ENCODE results near the gene COLQ. TPM values are rescaled to one million over a fixed set of nuclear protein-coding genes. Genes with fewer than 3 reads are reported as not detected.

Gene COLQ
- polyA plus RNA-seq, 1 donor (not counting 4 experiments of a cell fraction or from before 2014, with no cell fraction given) = 0.35 TPM

GRCh38 chr3:15525790-15526189 is 4.3 kb upstream of the COLQ start:
- Histone ChIP-seq H3K79me2 (ENCODE audit: control insufficient read depth, insufficient read depth, low read length) (no peaks in the 10 kb centered on the region), H3K4me3 (ENCODE audit: control insufficient read depth in 2 of 3, extremely low read depth in 1 of 3, insufficient read depth in 2 of 3, low read depth in 1 of 3, low read length in 3 of 3) (no peak overlapping the region), H3K27ac (ENCODE audit: control insufficient read depth, insufficient read depth, low read length) (no peak overlapping the region), H4K20me1 (ENCODE audit: control insufficient read depth, extremely low read depth, insufficient read depth, low read length) (no peaks in the 10 kb centered on the region), H3K36me3 (ENCODE audit: control insufficient read depth in 2 of 2, extremely low read depth in 1 of 2, insufficient read depth in 2 of 2, low read length in 2 of 2) (no peaks in the 10 kb centered on the region), H3K9me1 (ENCODE audit: control insufficient read depth, extremely low read depth, insufficient read depth, low read length) (no peaks in the 10 kb centered on the region), H3K9ac (ENCODE audit: control insufficient read depth, extremely low read depth, insufficient read depth, low read length) (no peak overlapping the region), H2AFZ (ENCODE audit: control insufficient read depth, low read length) (no peak overlapping the region), H3K4me2 (ENCODE audit: control insufficient read depth, extremely low read depth, insufficient read depth, low read depth, low read length) (no peak overlapping the region), H3K9me3 (ENCODE audit: control insufficient read depth, low read depth, low read length) (no peaks in the 10 kb centered on the region), H3K27me3 (ENCODE audit: control insufficient read depth, extremely low read depth, insufficient read depth, low read length) (no peaks in the 10 kb centered on the region), H3K4me1 (ENCODE audit: control insufficient read depth, extremely low read depth, insufficient read depth, low read length) (no peaks in the 10 kb centered on the region)
- no peak for TF ChIP-seq EZH2 (IDR thresholded peaks at IDR 0.05; ENCODE audit: low read length)
- TF ChIP-seq CTCF (optimal IDR thresholded peaks at IDR 0.05 in 1 of 3, IDR thresholded peaks at IDR 0.05 in 1 of 3, conservative IDR thresholded peaks at IDR 0.05 in 1 of 3; ENCODE audit: extremely low read depth in 1 of 3, insufficient read depth in 2 of 3, low read length in 3 of 3) = no peak
- FAIRE-seq (no peak), DNase-seq (ENCODE audit: low read depth, low spot score) (no peak)
- dilution Hi-C loops (cut with MboI; ENCODE audit: extremely low pct_ligation_motif_present, low sequenced_read_pairs) = no loop called here

- Histone ChIP-seq H3K4me3 (ENCODE audit: control insufficient read depth in 2 of 3, extremely low read depth in 1 of 3, insufficient read depth in 2 of 3, low read depth in 1 of 3, low read length in 3 of 3) (no peak overlapping the region), H3K9ac (ENCODE audit: control insufficient read depth, extremely low read depth, insufficient read depth, low read length) (no peak overlapping the region), H4K20me1 (ENCODE audit: control insufficient read depth, extremely low read depth, insufficient read depth, low read length) (no peaks in the 10 kb centered on the region), H2AFZ (ENCODE audit: control insufficient read depth, low read length) (no peak overlapping the region), H3K27me3 (ENCODE audit: control insufficient read depth, extremely low read depth, insufficient read depth, low read length) (no peaks in the 10 kb centered on the region), H3K4me1 (ENCODE audit: control insufficient read depth, extremely low read depth, insufficient read depth, low read length) (no peaks in the 10 kb centered on the region), H3K27ac (ENCODE audit: control insufficient read depth, insufficient read depth, low read length) (no peak overlapping the region), H3K36me3 (ENCODE audit: control insufficient read depth in 2 of 2, extremely low read depth in 1 of 2, insufficient read depth in 2 of 2, low read length in 2 of 2) (no peaks in the 10 kb centered on the region), H3K9me1 (ENCODE audit: control insufficient read depth, extremely low read depth, insufficient read depth, low read length) (no peaks in the 10 kb centered on the region), H3K4me2 (ENCODE audit: control insufficient read depth, extremely low read depth, insufficient read depth, low read depth, low read length) (no peak overlapping the region), H3K79me2 (ENCODE audit: control insufficient read depth, insufficient read depth, low read length) (no peaks in the 10 kb centered on the region), H3K9me3 (ENCODE audit: control insufficient read depth, low read depth, low read length) (no peaks in the 10 kb centered on the region)
- dilution Hi-C loops (cut with MboI; ENCODE audit: extremely low pct_ligation_motif_present, low sequenced_read_pairs) = no loop called here
- DNase-seq (ENCODE audit: low read depth, low spot score) = no peak
- no peak for FAIRE-seq
- TF ChIP-seq EZH2 (IDR thresholded peaks at IDR 0.05; ENCODE audit: low read length) (no peak), CTCF (optimal IDR thresholded peaks at IDR 0.05 in 1 of 3, IDR thresholded peaks at IDR 0.05 in 1 of 3, conservative IDR thresholded peaks at IDR 0.05 in 1 of 3; ENCODE audit: extremely low read depth in 1 of 3, insufficient read depth in 2 of 3, low read length in 3 of 3) (no peak)
Measured at GRCh38 chr3:15523660-15524417, 2.3 kb upstream of the COLQ start.

Measured in keratinocyte (primary cell).